ENCODE data around the gene LOXL4. TPM values are rescaled to one million over a fixed set of nuclear protein-coding genes. Genes with fewer than 3 reads are reported as not detected.

The LOXL4 gene
- polyA plus RNA-seq, 3 donors, result 0.03 to 0.05 TPM; not detected in 1

DNA sequence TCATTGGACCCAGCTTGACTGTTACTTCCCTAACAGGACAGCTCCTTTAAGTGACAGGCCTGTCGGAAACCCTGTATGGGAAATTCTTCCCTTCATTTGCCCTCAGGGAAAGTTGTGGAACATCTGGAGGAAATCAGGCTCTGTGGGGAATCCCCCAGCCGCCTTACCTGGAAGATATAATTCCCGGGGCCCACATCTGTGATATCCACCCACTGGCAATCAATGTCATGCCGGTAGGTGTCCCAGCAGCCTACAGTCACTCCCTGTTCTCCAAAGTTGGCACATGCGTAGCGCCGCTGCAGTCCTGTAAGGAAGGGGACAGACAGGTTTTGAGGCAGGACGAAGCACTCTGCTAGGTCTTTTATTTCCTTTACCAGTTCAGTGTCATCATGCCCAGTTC lies 16.6 kb downstream of the LOXL4 start:
- Mint-ChIP-seq H3K27ac (no peak overlapping the region), H3K9me3 (no peaks in the 10 kb centered on the region), H3K4me3 (no peak overlapping the region), H3K4me1 (peaks cover 2% of the 10 kb centered on the region), H3K36me3 (peaks cover 61 to 70% of the 10 kb centered on the region in 2 donors), H3K27me3 (ENCODE audit: low read depth in 3 of 3) (peaks cover 0 to 3% (median 2%) of the 10 kb centered on the region in 3 donors)
- Histone ChIP-seq H3K9me3 (replicated peaks in 1 of 2; ENCODE audit: control insufficient read depth in 1 of 2, insufficient read depth in 1 of 2, low read length in 2 of 2) (no peaks in the 10 kb centered on the region), H3K36me3 (replicated peaks in 1 of 2; ENCODE audit: control insufficient read depth in 1 of 2, insufficient read depth in 2 of 2, low read length in 2 of 2) (peaks cover 40 to 74% of the 10 kb centered on the region in 2 donors), H3K4me2 (replicated peaks; ENCODE audit: extremely low read depth, low read length, poor library complexity, severe bottlenecking) (no peak overlapping the region), H3K79me2 (ENCODE audit: insufficient read depth, low read length) (no peaks in the 10 kb centered on the region), H4K20me1 (ENCODE audit: insufficient read depth, low read length) (no peaks in the 10 kb centered on the region), H3K4me1 (ENCODE audit: control insufficient read depth in 1 of 2, insufficient read depth in 2 of 2, low read length in 2 of 2) (no peaks in the 10 kb centered on the region), H3K27me3 (ENCODE audit: control insufficient read depth in 2 of 2, insufficient read depth in 2 of 2, low read length in 2 of 2) (no peaks in the 10 kb centered on the region), H3K27ac (ENCODE audit: low read depth in 1 of 2, low read length in 2 of 2) (no peak overlapping the region), H3K9ac (ENCODE audit: insufficient read depth, low read length, poor library complexity, severe bottlenecking) (no peak overlapping the region), H2AFZ (ENCODE audit: insufficient read depth, low read depth, low read length, poor library complexity, severe bottlenecking) (no peak overlapping the region), H3K4me3 (replicated peaks in 1 of 3; ENCODE audit: low read depth in 2 of 3, low read length in 3 of 3) (no peak overlapping the region)
- intact Hi-C loops (cut with micrococcal nuclease), result no loop called here
- 100% methylated on average over 4 of the region's 8 CpGs for WGBS (ENCODE audit: insufficient coverage)
- no peak for DNase-seq
- TF ChIP-seq, protein P1, sequence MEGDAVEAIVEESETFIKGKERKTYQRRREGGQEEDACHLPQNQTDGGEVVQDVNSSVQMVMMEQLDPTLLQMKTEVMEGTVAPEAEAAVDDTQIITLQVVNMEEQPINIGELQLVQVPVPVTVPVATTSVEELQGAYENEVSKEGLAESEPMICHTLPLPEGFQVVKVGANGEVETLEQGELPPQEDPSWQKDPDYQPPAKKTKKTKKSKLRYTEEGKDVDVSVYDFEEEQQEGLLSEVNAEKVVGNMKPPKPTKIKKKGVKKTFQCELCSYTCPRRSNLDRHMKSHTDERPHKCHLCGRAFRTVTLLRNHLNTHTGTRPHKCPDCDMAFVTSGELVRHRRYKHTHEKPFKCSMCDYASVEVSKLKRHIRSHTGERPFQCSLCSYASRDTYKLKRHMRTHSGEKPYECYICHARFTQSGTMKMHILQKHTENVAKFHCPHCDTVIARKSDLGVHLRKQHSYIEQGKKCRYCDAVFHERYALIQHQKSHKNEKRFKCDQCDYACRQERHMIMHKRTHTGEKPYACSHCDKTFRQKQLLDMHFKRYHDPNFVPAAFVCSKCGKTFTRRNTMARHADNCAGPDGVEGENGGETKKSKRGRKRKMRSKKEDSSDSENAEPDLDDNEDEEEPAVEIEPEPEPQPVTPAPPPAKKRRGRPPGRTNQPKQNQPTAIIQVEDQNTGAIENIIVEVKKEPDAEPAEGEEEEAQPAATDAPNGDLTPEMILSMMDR (IDR thresholded peaks at IDR 0.05), result no peak

DNA sequence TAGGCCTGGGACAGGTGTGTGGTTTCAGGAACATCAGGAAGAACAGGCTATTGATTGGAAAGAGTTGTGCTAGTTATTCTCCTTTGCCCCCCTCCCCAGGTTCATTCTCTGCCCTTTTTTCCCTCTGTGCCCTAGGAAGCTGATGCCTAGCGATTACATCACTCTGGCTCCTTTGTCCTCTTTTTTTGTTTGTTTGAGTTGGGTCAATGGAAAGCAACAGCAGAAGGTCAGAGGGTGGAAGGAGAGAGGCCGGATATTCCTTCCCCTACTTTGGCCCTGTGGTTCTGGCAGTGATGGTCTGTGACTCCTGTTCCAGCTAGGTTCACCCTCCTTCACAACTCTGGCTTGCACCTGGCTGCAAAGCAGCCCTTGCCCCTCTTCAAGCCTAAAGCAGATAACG lies 18.9 kb downstream of the LOXL4 start:
- Histone ChIP-seq H3K36me3 (replicated peaks in 1 of 2; ENCODE audit: control insufficient read depth in 1 of 2, insufficient read depth in 2 of 2, low read length in 2 of 2) (peaks cover 58 to 82% of the 10 kb centered on the region in 2 donors), H3K79me2 (ENCODE audit: insufficient read depth, low read length) (no peaks in the 10 kb centered on the region), H4K20me1 (ENCODE audit: insufficient read depth, low read length) (no peaks in the 10 kb centered on the region), H3K27me3 (ENCODE audit: control insufficient read depth in 2 of 2, insufficient read depth in 2 of 2, low read length in 2 of 2) (no peaks in the 10 kb centered on the region), H3K9me3 (replicated peaks in 1 of 2; ENCODE audit: control insufficient read depth in 1 of 2, insufficient read depth in 1 of 2, low read length in 2 of 2) (no peaks in the 10 kb centered on the region), H3K4me1 (ENCODE audit: control insufficient read depth in 1 of 2, insufficient read depth in 2 of 2, low read length in 2 of 2) (no peaks in the 10 kb centered on the region), H3K27ac (ENCODE audit: low read depth in 1 of 2, low read length in 2 of 2) (no peak overlapping the region), H3K4me2 (replicated peaks; ENCODE audit: extremely low read depth, low read length, poor library complexity, severe bottlenecking) (no peak overlapping the region), H3K9ac (ENCODE audit: insufficient read depth, low read length, poor library complexity, severe bottlenecking) (no peak overlapping the region), H2AFZ (ENCODE audit: insufficient read depth, low read depth, low read length, poor library complexity, severe bottlenecking) (no peak overlapping the region), H3K4me3 (replicated peaks in 1 of 3; ENCODE audit: low read depth in 2 of 3, low read length in 3 of 3) (no peak overlapping the region)
- peaks cover 2% of the 10 kb centered on the region for H3K4me1 Mint-ChIP-seq
- DNase-seq, result no peak
- no peak overlapping the region for H3K4me3 Mint-ChIP-seq
- H3K9me3 Mint-ChIP-seq, result no peaks in the 10 kb centered on the region
- H3K27ac Mint-ChIP-seq, result peak overlapping the region in 3 of 7 donors; percentile 31 to 67 (median 41)
- 100% methylated on average over 1 of the region's 3 CpGs for WGBS (ENCODE audit: insufficient coverage)
- intact Hi-C loops (cut with micrococcal nuclease), result no loop called here
- TF ChIP-seq, protein P1 (IDR thresholded peaks at IDR 0.05), result no peak
- peaks cover 0 to 1% (median 0%) of the 10 kb centered on the region in 3 donors for H3K27me3 Mint-ChIP-seq (ENCODE audit: low read depth in 3 of 3)
- peaks cover 70 to 82% of the 10 kb centered on the region in 2 donors for H3K36me3 Mint-ChIP-seq
